Measurements from ENCODE around the gene OR1J4.
"Not testable (repeated sequence)": the region's sequence is repeated elsewhere in the genome, so short reads cannot be mapped to it uniquely, and the experiment has no call there.

Gene OR1J4, protein sequence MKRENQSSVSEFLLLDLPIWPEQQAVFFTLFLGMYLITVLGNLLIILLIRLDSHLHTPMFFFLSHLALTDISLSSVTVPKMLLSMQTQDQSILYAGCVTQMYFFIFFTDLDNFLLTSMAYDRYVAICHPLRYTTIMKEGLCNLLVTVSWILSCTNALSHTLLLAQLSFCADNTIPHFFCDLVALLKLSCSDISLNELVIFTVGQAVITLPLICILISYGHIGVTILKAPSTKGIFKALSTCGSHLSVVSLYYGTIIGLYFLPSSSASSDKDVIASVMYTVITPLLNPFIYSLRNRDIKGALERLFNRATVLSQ

DNA sequence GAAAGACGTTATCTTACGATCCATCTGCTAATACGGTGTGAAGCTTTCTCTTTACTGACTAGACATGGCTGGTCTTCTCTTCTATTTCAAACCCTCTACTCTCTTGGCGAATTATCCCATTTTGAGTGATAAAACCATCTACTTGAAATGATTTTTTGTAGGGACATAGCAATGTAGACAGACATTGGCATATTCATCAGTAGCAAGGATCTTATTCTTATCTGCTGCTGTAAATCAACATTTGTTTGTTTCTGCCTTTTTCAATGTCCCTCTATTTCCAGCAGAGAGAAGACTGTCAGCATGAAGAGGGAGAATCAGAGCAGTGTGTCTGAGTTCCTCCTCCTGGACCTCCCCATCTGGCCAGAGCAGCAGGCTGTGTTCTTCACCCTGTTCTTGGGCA is at the start of gene OR1J4:
Gene OR1J4 (plus strand): TSS at position 301 of the 400 bp plus-strand sequence. CDS start 0 bp downstream, at position 301.
- no peak for DNase-seq

DNA sequence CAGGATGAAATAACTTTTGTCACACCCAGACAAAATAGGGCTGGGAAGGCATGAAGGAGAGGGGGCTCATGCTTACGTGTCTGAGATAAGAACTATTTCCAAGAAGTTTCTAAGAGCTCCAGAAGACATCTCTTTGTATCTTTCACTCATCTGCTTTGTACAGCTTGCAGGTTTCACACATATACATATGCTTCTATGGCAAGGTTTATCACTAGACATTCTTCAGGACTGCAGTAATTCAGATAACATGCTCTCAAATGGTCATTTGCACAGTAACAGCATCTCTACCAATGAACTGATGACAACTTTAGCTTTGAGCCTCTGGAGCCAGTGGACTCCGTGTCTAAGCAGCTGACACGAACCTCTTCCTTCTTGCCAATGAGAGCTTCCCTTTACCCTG is 44.4 kb upstream of the OR1J4 start:
- DNase-seq: no peak

DNA sequence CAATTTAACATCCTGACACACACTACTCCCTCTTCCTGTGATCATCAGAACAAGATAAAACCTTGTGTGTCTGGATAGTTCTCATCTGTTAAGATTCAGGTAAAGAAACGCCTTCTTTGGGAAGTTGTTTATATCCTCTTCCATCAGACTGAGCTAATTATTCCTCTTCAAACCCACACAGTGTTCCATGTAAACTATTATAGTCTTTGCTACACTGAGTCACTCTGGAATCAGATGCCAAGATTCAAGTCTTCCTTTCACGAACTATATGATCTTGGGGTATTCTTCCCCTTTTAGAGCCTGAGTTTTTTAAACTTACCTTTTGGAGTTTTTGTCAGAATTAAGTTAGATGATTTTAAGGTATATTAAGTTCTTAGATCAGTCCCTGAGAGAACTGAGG is 43.2 kb upstream of the OR1J4 start:
- DNase-seq: no peak

DNA sequence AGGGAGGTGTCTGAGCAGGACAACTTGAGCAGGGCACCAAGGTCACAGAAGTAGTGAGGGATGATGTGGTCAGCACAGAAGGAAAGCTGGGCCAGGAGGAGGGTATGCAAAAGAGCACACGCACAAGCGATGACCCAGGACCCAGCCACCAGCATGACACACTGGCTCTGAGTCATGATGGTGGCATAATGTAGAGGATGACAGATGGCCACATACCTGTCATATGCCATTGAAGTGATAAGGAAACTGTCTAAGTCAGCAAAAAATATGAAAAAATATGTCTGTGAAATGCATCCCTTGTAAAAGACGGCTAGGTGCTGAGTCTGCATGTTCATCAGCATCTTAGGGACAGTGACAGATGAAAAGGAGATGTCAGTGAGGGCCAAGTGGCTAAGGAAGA is 41.6 kb upstream of the OR1J4 start:
- no peak for DNase-seq

DNA sequence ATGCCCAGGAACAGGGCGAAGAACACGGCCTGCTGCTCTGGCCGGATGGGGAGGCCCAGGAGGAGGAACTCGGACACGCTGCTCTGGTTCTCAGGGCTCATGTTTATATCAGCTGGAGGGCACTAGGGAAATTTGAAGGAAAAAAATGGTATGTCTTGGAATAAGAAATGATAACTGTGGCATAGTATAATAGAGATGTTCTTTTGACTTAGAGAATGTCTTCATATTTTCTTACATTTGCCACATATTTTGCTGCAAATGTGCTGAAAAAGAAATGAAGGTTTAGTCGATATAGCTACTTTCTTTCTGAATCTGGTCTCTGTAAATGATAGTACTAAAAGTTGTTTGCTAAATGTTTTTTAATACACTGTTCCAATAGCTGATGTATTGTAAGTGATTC is 41.1 kb upstream of the OR1J4 start, which contains the start of gene OR1J1:
Gene OR1J1 (minus strand): TSS at position 101 of the 400 bp plus-strand sequence. CDS start 0 bp downstream, at position 101.
- DNase-seq: no peak

DNA sequence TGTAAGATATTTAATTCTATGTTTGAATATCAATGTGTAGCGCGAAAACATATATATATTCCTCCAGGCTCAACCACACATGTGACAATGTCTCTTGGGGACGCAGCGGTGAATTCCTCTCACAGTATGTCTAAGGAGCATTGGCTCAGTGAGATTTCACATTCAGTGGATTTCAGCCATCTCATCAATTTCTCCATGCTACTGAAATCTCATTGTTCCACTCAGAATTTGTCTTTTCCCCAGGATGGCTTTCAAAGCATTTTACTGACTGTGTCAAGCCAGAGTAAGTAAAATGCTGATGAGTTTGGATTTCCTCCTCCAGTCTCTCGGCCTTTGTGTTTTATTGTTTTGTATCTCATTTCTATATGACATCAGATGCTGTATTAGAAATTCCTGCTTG is 39.9 kb upstream of the OR1J4 start:
- no peak for DNase-seq

DNA sequence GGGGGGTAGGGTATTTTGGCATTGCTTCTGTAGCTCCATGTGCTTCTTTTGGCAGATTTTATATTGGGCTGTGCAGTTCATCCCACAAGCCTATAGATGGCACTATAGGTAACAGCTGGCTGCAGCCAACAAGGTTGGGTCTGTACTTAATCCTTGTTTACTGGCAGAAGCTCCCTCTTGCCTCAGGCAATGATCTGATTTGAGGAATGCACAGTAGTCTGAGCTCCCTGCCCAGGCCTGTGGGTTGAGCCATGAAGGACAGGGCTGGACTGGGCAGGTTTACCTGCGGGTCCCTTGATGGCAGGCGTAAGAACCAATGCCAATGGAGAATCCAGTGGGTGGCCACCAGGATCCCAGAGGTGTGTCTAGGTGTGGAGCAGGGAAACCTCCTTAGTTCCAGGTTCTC is 20.1 kb upstream of the OR1J4 start:
- peak; percentile 39 for DNase-seq

DNA sequence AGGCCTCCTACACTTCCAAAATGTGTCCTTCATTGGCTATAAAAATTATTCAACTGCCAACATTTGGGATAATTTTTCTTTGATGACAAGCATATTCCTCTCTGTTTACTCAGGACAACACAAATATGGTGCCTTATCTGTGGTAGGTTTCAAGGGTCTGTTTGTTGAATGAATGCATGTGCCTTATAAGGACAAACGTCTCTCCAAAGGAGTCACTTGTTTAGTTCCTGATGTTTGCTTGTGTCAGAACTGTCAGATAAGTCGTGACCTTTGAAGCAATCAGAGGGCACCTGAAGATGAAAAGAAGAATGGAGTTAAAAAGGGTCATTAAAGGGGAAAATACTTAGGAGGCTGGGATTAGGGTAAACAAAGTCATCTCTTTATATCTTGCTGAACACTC is 12.0 kb upstream of the OR1J4 start:
- DNase-seq: no peak

DNA sequence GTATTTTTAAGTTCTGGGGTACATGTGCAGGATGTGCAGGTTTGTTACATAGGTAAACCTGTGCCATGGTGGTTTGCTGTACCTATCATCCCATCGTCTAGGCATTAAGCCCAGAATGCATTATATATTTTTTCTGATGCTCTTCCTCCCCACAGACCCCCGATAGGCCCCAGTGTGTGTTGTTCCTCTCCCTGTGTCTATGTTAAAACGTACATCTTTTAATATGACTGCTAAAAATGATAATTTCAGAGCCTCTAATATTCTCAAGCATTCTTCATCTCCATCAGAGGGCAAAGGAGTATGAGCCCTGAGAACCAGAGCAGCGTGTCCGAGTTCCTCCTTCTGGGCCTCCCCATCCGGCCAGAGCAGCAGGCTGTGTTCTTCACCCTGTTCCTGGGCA is 8.4 kb upstream of the OR1J4 start, which contains the start of gene OR1J2:
Gene OR1J2 (plus strand): TSS at position 301 of the 400 bp plus-strand sequence. CDS start 0 bp downstream, at position 301.
- no peak for DNase-seq

DNA sequence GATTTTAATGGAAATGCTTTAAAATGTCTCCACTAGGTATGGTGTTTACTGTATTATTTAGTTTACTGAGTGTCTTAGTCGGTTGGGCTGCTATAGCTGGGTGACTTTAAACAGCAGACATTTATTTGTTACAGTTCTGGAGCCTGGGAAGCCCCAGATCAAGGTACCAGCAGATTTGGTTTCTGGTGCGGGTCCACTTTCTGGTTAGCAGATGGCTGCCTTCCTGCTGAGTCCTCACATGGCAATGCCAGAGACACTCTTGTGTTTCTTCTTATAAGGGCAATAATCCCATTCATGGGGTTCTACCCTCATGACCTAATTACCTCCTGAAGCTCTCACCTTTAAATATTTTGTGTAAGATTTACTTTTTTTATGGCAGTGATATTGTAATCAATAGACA is 715 bp upstream of the OR1J4 start:
- no peak for DNase-seq

DNA sequence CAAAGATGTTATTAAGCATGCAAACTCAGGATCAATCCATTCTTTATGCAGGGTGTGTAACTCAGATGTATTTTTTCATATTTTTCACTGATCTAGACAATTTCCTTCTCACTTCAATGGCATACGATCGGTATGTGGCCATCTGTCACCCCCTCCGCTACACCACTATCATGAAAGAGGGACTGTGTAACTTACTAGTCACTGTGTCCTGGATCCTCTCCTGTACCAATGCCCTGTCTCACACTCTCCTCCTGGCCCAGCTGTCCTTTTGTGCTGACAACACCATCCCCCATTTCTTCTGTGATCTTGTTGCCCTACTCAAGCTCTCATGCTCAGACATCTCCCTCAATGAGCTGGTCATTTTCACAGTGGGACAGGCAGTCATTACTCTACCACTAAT is 435 bp downstream of the OR1J4 start:
- DNase-seq: no peak

DNA sequence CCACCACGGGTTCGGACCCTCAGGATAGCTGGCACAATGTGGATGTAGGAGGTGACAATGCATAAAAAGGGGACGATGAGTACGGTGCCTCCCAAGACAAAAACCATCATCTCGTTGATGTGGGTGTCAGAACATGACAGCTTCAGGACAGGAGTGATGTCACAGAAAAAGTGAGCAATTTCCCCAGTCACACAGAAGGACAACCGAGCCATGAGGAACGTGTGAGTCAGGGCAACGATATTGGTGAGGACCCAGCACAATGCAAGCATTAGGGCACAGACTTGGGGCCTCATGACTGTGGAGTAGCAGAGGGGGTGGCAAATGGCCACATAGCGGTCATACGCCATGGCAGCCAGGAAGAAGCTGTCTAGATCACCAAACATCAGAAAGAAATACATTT is 7.7 kb downstream of the OR1J4 start:
- no peak for DNase-seq

DNA sequence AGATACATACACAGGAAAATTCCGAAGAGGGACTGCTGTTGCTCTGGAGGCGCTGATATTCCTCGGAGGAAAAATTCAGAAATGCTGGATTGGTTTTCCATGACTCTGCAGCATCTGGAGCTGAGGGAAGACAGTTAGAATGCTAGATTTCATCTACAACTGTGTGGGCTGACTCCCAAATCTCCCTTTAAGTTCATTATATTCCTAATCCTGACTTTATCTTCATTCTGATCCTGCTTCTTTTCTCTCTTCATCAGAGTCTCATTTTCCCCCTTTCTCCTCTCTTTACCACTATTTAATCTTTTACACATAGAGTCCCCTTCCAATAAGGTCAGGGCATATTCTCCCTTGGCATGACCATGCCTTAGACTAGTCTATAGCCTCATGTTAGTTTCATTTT is 8.3 kb downstream of the OR1J4 start, which contains the start of gene OR1N1:
Gene OR1N1 (minus strand): TSS at position 101 of the 400 bp plus-strand sequence. CDS start 0 bp downstream, at position 101.
- DNase-seq: no peak

DNA sequence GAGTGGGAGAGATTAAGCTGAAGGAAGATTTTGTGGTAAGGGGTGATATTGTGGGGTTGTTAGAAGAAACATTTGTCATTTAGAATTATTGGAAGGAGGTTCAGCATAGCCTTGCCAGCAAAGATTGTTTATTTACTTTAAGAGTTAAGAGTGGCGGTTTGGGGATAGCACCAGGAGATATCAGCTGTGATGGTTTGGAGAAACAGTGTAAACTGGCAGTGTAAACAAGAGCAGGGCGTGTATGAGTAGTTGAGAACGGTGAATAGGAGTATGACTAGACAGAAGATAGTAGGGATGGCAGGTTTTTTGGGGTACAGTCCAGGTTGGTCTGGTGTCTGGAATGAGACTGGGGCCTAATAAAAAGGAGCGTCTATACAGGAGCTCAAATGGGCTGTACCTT is 12.2 kb downstream of the OR1J4 start:
- DNase-seq: not testable (repeated sequence)

DNA sequence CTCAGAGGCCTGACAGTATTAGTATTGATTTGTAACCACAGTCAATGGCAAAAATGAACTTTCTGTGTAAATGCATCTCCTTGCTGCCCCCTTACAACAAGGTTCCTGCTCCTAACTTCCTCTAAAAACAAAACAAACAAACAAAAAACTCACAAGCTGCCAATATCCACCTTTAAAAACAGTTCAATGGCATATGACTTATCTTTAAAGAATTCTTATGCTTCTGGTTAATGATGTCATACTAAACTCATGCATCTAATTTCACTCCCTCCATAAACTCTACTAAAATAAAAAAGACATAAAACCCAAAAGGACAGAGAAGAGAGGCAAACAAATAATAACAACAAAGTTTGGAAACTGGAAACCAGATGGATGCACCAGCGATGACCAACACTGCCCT is 17.2 kb downstream of the OR1J4 start:
- no peak for DNase-seq

DNA sequence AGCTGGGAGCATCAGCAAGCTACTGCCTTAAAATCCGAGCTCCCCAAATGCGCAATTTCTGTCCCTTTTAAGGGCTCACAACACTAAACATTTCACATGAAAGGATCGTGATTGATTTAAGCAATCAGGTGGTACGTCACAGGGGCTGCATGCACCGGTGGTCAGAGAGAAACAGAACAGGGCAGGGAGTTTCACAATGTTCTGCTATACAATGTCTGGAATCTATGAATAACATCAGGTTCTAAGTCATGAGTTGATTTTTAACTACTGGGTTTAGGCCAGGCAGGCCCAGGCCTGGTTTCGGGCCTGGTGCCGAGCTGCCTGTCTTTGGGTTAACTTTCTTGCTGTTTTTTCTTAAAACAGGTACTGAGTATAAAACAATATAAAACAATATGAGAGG is 18.1 kb downstream of the OR1J4 start:
- DNase-seq: not testable (repeated sequence)

DNA sequence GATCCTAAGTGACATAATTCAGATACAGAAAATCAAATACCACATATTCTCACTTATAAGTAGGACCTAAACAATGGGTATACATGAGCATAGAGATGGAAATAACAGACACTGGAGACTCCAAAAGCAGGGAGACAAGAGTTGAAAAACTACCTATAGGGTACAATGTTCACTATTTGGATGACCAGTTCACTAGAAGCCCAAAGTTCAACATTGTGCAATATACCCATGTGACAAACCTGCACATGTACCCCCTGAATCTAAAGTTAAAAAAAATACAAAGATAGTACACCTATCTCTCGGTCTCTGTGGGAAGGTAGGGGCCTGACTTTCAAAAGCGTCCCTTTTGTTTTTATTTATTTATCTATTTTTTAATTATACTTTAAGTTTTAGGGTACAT is 19.8 kb downstream of the OR1J4 start:
- DNase-seq: no peak

DNA sequence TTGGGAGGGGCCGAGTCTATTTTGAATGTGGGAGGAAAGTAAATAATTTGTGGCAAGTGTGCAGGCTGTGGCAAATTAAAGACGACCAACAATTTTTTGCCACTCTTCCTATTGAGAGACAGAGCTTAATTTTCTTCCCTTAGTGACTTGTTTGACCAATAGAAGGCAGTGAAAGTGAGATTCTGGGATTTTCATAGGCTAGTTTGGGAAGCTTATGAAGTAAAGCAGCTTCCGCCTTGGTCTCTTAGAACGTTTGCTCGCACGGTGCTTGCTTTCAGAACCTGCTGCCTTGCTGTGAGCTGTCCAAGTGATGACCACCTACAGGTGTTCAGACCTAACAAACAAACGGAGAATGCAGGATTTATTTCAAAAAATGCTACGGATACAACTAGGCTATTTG is 27.3 kb downstream of the OR1J4 start:
- no peak for DNase-seq

DNA sequence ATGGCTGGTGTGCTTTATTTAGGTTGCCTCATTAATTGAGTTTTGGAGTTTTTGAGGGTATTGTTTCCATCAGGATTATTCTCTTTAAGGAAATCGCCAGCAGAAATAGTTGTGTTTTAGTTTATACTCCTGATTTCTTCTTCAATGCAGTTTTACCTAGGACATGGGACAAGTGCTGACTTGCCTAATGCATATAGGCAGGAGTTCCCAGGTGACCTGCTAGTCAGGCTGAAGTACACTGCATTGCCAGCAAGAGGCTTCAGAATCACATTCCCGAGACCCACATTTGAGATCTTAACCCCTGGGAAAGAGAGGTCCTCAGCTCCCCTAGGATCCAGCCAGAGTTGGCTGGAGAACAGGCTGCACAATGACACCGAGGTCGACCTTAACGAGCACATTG is 32.4 kb downstream of the OR1J4 start:
- no peak for DNase-seq

DNA sequence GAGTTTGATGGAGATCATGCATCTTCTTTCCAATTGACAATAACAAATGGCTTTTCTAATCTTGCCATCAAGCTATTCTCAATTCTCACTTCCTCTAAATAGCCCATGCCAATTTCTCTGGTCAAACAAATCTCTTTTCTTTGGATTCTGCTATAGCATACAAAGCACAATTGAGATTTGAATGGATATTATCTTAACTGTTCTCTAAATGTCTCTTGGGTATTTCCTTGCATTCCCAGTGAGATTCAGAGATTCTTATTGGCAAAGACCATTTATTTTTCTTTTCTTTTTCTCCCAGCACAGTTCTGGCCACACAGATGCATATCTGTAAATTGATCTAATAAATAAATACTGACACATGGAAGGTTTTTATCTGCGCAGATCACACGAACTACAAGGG is 33.9 kb downstream of the OR1J4 start, which contains the start of gene OR1N2:
Gene OR1N2 (plus strand): TSS at position 301 of the 400 bp plus-strand sequence. CDS start 100 bp downstream, outside the sequence.
- DNase-seq: no peak

DNA sequence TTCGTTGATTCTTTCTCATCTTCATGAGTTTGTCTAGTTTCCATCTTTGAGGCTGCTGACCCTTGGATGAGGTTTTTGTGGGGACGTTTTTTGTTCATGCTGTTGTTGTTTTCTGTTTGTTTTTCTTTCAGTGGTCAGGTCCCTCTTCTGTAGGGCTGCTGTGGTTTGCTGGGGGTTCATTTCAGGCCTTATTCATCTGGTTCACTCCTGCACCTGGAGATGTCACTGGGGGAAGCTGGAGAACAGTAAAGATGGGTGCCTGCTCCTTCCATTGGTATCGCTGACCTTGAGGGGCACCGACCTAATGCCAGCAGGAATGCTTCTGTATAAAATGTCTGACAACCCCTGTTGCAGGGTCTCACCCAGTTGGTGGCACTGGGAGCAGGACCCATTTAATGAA is 42.5 kb downstream of the OR1J4 start:
- no peak for DNase-seq

DNA sequence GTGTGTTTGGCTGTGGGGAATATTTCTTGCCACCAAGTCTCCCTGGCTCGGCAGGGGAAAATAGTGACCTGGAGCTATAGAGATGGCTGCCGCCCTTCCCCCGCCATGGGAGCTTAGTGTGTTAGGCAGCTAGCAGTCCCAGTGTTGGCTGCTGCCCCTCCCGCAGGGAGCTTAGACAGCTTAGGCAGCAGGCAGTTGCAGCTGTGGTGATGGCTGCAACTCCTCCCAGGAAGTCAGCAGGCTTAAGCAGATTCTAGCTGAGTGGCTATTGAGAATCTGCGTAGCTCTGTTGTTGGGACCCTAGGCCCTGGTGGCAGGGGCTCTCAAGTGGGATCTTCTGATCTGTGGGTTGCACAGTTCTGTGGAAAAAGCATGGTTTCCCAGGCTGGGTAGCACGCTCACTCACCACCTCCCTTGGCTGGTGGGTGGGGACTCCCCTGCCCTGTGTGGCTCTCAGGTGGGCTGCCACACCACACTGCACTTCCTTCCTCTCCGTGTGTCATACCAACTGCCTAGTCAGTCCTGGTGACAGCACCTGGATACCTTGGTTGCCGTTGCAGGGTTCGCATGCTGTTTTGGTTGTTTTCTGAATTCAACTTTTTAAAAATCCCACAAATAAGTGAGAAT is 43.3 kb downstream of the OR1J4 start:
- DNase-seq: no peak

DNA sequence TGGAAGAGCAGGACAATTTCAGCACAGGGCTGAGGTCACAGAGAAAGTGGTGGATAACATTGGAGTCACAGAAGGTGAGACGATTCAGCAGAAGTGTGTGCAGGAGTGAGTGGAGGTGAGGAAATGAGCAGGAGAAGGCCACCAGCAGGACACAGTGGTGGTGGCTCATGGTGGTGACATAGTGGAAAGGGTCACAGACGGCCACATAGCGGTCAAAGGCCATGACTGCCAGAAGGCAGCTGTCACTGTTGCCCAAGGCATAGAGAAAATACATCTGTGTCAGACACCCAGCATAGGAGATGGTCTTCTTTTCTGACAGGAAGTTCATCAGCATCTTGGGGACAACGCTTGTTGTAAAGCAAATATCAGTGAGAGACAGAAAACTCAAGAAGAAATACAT is 49.0 kb downstream of the OR1J4 start:
- DNase-seq: no peak
